ENCODE data around the gene PPARA. TPM values are rescaled to one million over a fixed set of nuclear protein-coding genes. Genes with fewer than 3 reads are reported as not detected.

Gene PPARA
- 10 to 100 TPM; 17.9 to 18.1 TPM for total RNA-seq

DNA sequence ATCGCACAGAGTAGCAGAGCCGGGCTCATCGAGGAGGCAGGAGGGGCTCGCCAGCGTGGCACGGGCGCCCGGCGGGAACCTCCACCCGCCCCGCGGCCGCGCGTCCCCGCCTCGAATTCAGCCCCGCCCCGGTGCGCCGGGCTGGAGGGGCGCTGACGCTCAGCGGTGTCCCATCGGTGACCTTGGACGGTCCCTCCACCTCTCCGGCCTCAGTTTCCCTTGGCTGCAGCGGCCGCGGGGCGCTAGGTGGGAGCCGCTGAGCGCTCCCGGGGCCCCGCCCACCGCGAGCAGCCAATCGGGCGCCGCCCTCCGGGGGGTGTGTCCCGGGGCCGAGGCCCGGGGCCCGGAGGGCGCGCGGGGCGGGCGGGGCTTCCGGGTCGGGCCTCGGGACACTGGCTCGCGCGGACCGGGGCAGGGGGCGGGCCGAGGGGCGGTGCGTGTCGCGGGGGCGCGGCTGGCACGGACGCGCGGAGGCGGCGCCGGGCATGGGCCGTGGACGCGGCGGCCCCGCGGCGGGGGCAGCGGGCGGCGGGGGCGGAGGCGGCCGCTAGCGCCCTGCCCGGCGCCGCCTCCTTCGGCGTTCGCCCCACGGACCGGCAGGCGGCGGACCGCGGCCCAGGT lies at the start of gene PPARA:
Gene PPARA, plus strand, starts transcription at position 493 of the 621 bp plus-strand sequence. CDS start 47,858 bp downstream, outside the sequence.
- Mint-ChIP-seq H3K27ac (peak within 1 kb of the TSS; percentile 70), H3K4me3 (peak within 1 kb of the TSS; percentile 79), H3K27me3 (ENCODE audit: low read depth) (peaks cover 25% of the 10 kb centered on the region), H3K9me3 (ENCODE audit: insufficient read depth) (no peaks in the 10 kb centered on the region), H3K4me1 (ENCODE audit: low read depth) (peaks cover 22% of the 10 kb centered on the region), H3K36me3 (ENCODE audit: low read depth) (peaks cover 13% of the 10 kb centered on the region)
- CTCF ChIA-PET, result no interaction called here
- ATAC-seq (peak; percentile 82), DNase-seq (peak; percentile 84)
- POLR2A ChIA-PET, result no interaction called here

DNA sequence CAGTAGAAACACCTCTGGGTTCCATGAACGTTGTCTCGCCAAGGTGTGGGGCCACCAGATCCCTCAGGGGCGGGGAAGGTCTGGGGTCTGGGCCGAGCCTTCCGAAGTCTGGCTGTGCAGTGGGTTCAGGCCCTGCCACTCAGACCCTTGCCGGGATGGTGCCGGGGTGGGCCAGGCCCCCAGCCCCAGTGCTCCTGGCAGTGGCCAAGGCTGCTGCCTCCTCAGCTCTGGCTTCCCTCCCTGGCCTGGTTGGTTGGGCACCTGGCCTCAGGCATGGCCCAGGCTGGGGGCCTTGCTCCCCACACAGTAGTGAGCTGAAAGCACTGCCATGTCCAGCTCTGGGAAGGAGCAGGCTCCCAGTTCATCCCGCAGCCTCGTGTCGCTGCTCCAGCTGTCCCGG lies 48.2 kb upstream of the PPARA start:
- no peak for DNase-seq
- H3K4me3 Mint-ChIP-seq, result no peak overlapping the region
- no peak overlapping the region for H3K27ac Mint-ChIP-seq
- POLR2A ChIA-PET, result no interaction called here
- no peaks in the 10 kb centered on the region for H3K27me3 Mint-ChIP-seq (ENCODE audit: low read depth)
- no peak for ATAC-seq
- CTCF ChIA-PET, result no interaction called here
- H3K9me3 Mint-ChIP-seq (ENCODE audit: insufficient read depth), result no peaks in the 10 kb centered on the region
- H3K4me1 Mint-ChIP-seq (ENCODE audit: low read depth), result no peaks in the 10 kb centered on the region
- H3K36me3 Mint-ChIP-seq (ENCODE audit: low read depth), result no peaks in the 10 kb centered on the region

GRCh38 chr22:46102752-46103151 lies 47.6 kb upstream of the PPARA start:
- Mint-ChIP-seq H3K9me3 (ENCODE audit: insufficient read depth) (no peaks in the 10 kb centered on the region), H3K4me3 (no peak overlapping the region), H3K27ac (no peak overlapping the region), H3K4me1 (ENCODE audit: low read depth) (no peaks in the 10 kb centered on the region), H3K36me3 (ENCODE audit: low read depth) (no peaks in the 10 kb centered on the region), H3K27me3 (ENCODE audit: low read depth) (no peaks in the 10 kb centered on the region)
- ChIA-PET CTCF (no interaction called here), POLR2A (no interaction called here)
- ATAC-seq, result no peak
- DNase-seq, result no peak

DNA sequence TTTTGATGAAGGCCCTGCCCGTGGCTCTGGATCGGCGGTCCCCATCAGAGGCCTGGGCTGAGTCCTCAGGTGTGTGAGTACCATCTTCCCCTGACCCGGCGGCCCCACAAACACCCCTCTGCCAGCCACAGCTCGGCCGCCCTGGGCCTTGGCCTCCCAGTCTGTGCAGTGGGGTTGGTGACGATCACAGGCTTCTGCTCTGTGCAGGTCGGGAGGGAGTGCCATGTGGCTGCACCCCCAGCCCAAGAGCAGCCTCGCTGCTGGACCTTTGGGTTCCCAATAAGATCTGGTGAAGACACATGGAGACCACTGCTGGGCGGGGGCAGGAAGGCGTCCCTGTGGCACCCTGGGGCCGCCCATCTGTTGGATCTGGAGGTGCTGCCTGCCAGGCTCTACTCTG lies 47.1 kb upstream of the PPARA start:
- CTCF ChIA-PET, result no interaction called here
- no peaks in the 10 kb centered on the region for H3K9me3 Mint-ChIP-seq (ENCODE audit: insufficient read depth)

GRCh38 chr22:46103664-46104063 lies 46.7 kb upstream of the PPARA start:
- ChIA-PET CTCF (no interaction called here), POLR2A (no interaction called here)
- no peaks in the 10 kb centered on the region for H3K9me3 Mint-ChIP-seq (ENCODE audit: insufficient read depth)
- H3K4me1 Mint-ChIP-seq (ENCODE audit: low read depth), result no peaks in the 10 kb centered on the region
- no peak overlapping the region for H3K4me3 Mint-ChIP-seq
- no peaks in the 10 kb centered on the region for H3K27me3 Mint-ChIP-seq (ENCODE audit: low read depth)
- ATAC-seq (no peak), DNase-seq (no peak)
- H3K27ac Mint-ChIP-seq, result no peak overlapping the region
- no peaks in the 10 kb centered on the region for H3K36me3 Mint-ChIP-seq (ENCODE audit: low read depth)

More for the DNA sequence above, 47.1 kb upstream of the PPARA start:
- Mint-ChIP-seq H3K27me3 (ENCODE audit: low read depth) (no peaks in the 10 kb centered on the region), H3K4me1 (ENCODE audit: low read depth) (no peaks in the 10 kb centered on the region), H3K36me3 (ENCODE audit: low read depth) (no peaks in the 10 kb centered on the region), H3K27ac (no peak overlapping the region), H3K4me3 (no peak overlapping the region)
- DNase-seq (no peak), ATAC-seq (no peak)
- POLR2A ChIA-PET, result no interaction called here

DNA sequence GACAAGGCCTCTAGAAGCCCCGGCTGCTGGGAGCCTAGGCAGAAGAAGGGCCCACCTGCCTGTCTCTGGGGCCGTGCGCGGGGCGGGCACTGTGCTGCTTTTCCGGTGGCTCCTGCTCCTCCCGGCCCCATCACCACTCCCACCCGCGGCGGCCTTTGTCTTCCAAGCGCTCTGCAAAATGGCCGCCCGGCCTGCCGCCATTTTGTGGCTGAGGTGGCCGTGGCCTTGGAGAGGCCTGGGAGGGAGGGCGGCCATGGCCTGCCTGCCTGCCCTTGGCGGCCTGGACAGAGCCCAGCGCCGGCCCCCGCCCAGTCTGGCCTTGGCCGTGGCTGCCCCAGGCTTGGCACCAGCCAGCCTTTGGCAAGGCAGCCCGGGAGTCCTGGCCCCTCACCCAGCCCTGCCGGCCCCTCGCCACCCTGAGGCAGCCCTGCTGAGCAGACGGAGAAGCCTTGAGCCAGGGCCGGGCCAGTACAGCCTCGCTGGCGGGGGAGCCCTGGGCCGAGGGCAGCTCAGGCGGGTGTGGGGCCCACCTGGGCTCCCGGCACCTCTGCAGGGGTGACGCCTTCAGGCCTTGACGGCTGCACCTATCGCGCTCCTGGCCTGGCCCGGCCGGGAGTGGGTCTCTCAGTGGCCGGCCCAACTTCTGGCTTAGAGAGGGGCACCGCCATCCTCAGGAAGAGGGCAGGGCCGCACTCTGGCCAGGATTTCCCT lies 46.0 kb upstream of the PPARA start:
- no peak for ATAC-seq
- Mint-ChIP-seq H3K9me3 (ENCODE audit: insufficient read depth) (no peaks in the 10 kb centered on the region), H3K36me3 (ENCODE audit: low read depth) (no peaks in the 10 kb centered on the region), H3K27ac (no peak overlapping the region), H3K4me1 (ENCODE audit: low read depth) (no peaks in the 10 kb centered on the region), H3K4me3 (no peak overlapping the region), H3K27me3 (ENCODE audit: low read depth) (no peaks in the 10 kb centered on the region)
- DNase-seq, result no peak
- POLR2A ChIA-PET, result no interaction called here
- CTCF ChIA-PET, result no interaction called here

- ChIA-PET CTCF (no interaction called here), POLR2A (no interaction called here)
- Mint-ChIP-seq H3K27me3 (ENCODE audit: low read depth) (no peaks in the 10 kb centered on the region), H3K27ac (no peak overlapping the region), H3K4me1 (ENCODE audit: low read depth) (no peaks in the 10 kb centered on the region), H3K4me3 (no peak overlapping the region), H3K9me3 (ENCODE audit: insufficient read depth) (no peaks in the 10 kb centered on the region), H3K36me3 (ENCODE audit: low read depth) (no peaks in the 10 kb centered on the region)
- DNase-seq, result no peak
- no peak for ATAC-seq
Observed at GRCh38 chr22:46104881-46105493, 45.3 kb upstream of the PPARA start.

- Mint-ChIP-seq H3K4me3 (no peak overlapping the region), H3K9me3 (ENCODE audit: insufficient read depth) (no peaks in the 10 kb centered on the region), H3K4me1 (ENCODE audit: low read depth) (no peaks in the 10 kb centered on the region), H3K36me3 (ENCODE audit: low read depth) (no peaks in the 10 kb centered on the region), H3K27me3 (ENCODE audit: low read depth) (no peaks in the 10 kb centered on the region), H3K27ac (no peak overlapping the region)
- POLR2A ChIA-PET, result no interaction called here
- DNase-seq (no peak), ATAC-seq (no peak)
- CTCF ChIA-PET, result no interaction called here
Observed at GRCh38 chr22:46105494-46106278, 44.6 kb upstream of the PPARA start.

DNA sequence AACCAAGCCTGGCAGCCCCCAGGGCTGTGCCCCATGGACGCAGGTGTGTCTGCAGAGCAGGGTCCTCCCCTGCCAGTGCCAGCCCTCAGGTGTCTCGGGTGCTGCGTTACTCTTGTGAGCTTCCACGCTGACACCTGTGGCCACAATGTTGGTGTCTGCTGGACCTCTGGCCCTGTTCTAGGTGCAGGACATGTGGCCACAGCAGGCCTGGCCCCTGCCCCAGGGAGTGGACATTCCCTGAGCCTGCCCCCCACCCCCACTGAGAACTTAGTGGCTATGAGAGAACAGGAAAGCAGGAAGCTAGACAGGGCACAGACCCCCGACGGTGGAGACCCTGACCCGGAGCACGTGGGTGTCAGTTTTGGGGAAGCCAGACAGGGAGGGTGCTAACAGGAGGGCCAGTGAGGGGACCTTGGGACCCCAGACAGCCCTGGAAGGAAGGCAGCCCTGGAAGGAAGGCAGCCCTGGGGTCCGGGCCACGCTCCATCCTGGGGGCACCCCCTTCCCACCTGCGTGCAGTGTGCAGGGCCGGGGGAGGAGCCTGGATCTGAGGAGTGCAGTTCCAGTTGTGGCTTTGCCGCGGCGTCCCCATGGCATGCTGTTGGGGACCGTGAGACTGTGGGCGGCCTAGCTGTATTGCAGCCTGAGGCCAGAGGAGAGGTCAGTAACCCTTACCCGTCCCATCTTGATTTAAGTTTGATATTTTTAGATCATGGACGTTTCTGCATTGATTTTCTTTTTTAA lies 43.9 kb upstream of the PPARA start:
- Mint-ChIP-seq H3K27me3 (ENCODE audit: low read depth) (no peaks in the 10 kb centered on the region), H3K4me3 (no peak overlapping the region), H3K27ac (no peak overlapping the region), H3K9me3 (ENCODE audit: insufficient read depth) (no peaks in the 10 kb centered on the region), H3K4me1 (ENCODE audit: low read depth) (no peaks in the 10 kb centered on the region), H3K36me3 (ENCODE audit: low read depth) (no peaks in the 10 kb centered on the region)
- ATAC-seq, result no peak
- ChIA-PET POLR2A (no interaction called here), CTCF (no interaction called here)
- no peak for DNase-seq

GRCh38 chr22:46107089-46107664 lies 43.1 kb upstream of the PPARA start:
- ChIA-PET POLR2A (no interaction called here), CTCF (no interaction called here)
- no peaks in the 10 kb centered on the region for H3K36me3 Mint-ChIP-seq (ENCODE audit: low read depth)
- DNase-seq (no peak), ATAC-seq (no peak)
- no peak overlapping the region for H3K4me3 Mint-ChIP-seq
- no peaks in the 10 kb centered on the region for H3K4me1 Mint-ChIP-seq (ENCODE audit: low read depth)
- H3K9me3 Mint-ChIP-seq (ENCODE audit: insufficient read depth), result no peaks in the 10 kb centered on the region
- no peak overlapping the region for H3K27ac Mint-ChIP-seq
- H3K27me3 Mint-ChIP-seq (ENCODE audit: low read depth), result no peaks in the 10 kb centered on the region

GRCh38 chr22:46107753-46108563 lies 42.4 kb upstream of the PPARA start:
- DNase-seq (no peak), ATAC-seq (no peak)
- H3K27me3 Mint-ChIP-seq (ENCODE audit: low read depth), result no peaks in the 10 kb centered on the region
- no peak overlapping the region for H3K4me3 Mint-ChIP-seq
- no peaks in the 10 kb centered on the region for H3K36me3 Mint-ChIP-seq (ENCODE audit: low read depth)
- CTCF ChIA-PET, result no interaction called here
- POLR2A ChIA-PET, result no interaction called here
- H3K27ac Mint-ChIP-seq, result no peak overlapping the region
- H3K9me3 Mint-ChIP-seq (ENCODE audit: insufficient read depth), result no peaks in the 10 kb centered on the region
- H3K4me1 Mint-ChIP-seq (ENCODE audit: low read depth), result no peaks in the 10 kb centered on the region

All from activated CD8-positive, alpha-beta T cell treated with anti-CD3 and anti-CD28 coated beads, Interleukin-2, amount 10 ng/mL, durations not matched to agents 7 days and 5 days (primary cell).